ENCODE data around the gene METAP2. TPM values are rescaled to one million over a fixed set of nuclear protein-coding genes. Genes with fewer than 3 reads are reported as not detected.
A peak's percentile ranks its signal among the peaks of the same experiment; 100 is the strongest.
"Not testable (repeated sequence)": the region's sequence is repeated elsewhere in the genome, so short reads cannot be mapped to it uniquely, and the experiment has no call there.

Gene METAP2
- 80.5 TPM for polyA plus RNA-seq (2012; ENCODE audit: low read depth, missing spikeins)

DNA sequence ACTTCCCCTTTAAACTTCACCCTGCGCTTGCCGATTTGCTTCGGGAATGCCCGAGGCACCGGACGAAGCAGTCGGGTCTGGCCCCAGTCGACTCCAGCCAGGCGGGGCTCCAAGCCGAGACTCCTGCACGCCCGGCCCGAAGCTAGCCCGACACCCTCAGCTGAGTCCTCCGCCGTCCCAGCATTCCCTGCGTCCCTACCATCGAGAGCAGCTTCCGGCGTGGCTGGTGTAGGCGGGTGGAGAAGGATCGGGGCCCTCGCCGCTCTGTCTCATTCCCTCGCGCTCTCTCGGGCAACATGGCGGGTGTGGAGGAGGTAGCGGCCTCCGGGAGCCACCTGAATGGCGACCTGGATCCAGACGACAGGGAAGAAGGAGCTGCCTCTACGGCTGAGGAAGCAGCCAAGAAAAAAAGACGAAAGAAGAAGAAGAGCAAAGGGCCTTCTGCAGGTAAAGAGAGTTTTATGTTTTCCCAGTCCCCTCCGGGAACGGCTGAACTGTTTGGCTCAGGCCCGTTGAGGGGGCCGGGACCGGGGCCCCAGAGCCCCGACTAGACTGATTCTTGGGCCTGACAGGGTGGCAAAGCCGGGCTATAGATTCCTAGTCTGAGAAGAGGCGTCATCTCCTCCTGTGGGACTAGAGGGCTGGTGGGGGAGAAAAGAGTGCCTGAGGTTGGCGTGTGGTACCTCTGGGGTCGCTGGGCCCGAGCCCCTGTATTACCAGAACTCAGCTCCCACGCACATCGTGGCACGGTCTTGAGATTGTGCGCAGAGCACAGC is at the start of gene METAP2:
METAP2 (plus strand) TSS at position 269 of the 776 bp plus-strand sequence; CDS start at position 297, 28 bp downstream.
- DNase-seq (ENCODE audit: insufficient read length, low spot score) = peak; percentile 79
- TF ChIP-seq POLR2A (IDR thresholded peaks at IDR 0.05; ENCODE audit: low read depth, low read length) (peak; percentile 98), PAX5 (IDR thresholded peaks at IDR 0.05; ENCODE audit: insufficient read depth, low read length, severe bottlenecking) (no peak), POLR2AphosphoS5 (IDR thresholded peaks at IDR 0.05; ENCODE audit: low read depth, low read length) (peak; percentile 99), SPI1 (IDR thresholded peaks at IDR 0.05; ENCODE audit: low read depth, low read length) (no peak), POU2F2 (IDR thresholded peaks at IDR 0.05; ENCODE audit: low read depth, low read length) (peak; percentile 86), TAF1 (IDR thresholded peaks at IDR 0.05; ENCODE audit: low read depth, low read length) (peak; percentile 99)
- FAIRE-seq = peak; percentile 97

DNA sequence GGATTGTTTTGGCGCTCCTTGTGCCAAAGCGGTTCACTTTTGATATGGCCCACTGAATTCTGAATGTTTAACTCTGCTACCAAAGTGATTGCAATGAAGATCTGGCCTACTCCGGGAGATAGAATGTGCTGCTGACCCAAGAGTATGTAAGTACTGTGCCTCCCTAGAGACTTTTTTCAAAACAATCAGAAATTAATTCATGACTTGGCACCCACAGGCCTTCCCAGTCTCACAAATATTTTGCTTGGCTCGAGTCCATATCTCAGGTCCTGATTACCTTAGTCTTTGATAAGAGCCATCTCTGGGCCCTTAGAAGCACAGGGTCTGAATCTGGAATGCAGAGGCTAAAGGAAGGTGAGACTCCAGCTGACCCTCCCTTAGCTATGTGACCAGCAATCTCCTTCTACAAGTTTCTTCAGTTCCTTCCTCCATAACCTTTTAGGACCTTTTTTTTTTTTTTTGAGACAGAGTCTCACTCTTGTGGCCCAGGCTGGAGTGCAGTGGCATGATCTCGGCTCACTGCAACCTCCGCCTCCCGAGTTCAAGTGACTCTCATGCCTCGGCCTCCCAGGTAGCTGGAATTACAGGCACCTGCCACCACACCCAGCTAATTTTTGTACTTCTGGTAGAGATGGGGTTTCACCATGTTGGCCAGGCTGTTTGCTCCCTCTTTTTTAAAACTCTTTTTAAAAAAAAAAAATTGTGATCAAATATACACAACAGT is 49.5 kb upstream of the METAP2 start:
- FAIRE-seq (no peak), DNase-seq (ENCODE audit: insufficient read length, low spot score) (no peak)
- no peak for TF ChIP-seq PAX5 (IDR thresholded peaks at IDR 0.05; ENCODE audit: insufficient read depth, low read length, severe bottlenecking)
- TF ChIP-seq POU2F2 (IDR thresholded peaks at IDR 0.05; ENCODE audit: low read depth, low read length) = no peak
- TF ChIP-seq SPI1 (IDR thresholded peaks at IDR 0.05; ENCODE audit: low read depth, low read length) = no peak
- TF ChIP-seq POLR2A (IDR thresholded peaks at IDR 0.05; ENCODE audit: low read depth, low read length) = no peak
- TF ChIP-seq TAF1 (IDR thresholded peaks at IDR 0.05; ENCODE audit: low read depth, low read length) = no peak
- no peak for TF ChIP-seq POLR2AphosphoS5 (IDR thresholded peaks at IDR 0.05; ENCODE audit: low read depth, low read length)

DNA sequence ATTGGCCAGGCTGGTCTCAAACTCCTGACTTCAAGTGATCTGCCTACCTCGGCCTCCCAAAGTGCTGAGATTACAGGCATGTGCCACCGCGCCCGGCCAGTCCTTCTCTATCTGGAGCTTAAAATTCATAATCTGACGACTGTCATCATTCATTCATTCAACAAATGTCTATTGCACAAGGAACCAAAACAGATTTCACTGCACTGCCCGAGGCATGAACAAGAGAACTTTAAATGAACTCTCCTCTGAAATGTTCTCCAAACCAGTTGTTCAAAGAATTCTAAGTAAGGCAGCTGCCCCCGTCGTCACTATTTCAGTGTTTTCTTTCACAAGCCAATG is 44.8 kb upstream of the METAP2 start:
- no peak for TF ChIP-seq POLR2AphosphoS5 (IDR thresholded peaks at IDR 0.05; ENCODE audit: low read depth, low read length)
- TF ChIP-seq TAF1 (IDR thresholded peaks at IDR 0.05; ENCODE audit: low read depth, low read length) = no peak
- no peak for TF ChIP-seq POU2F2 (IDR thresholded peaks at IDR 0.05; ENCODE audit: low read depth, low read length)
- TF ChIP-seq PAX5 (IDR thresholded peaks at IDR 0.05; ENCODE audit: insufficient read depth, low read length, severe bottlenecking) = no peak
- TF ChIP-seq POLR2A (IDR thresholded peaks at IDR 0.05; ENCODE audit: low read depth, low read length) = no peak
- TF ChIP-seq SPI1 (IDR thresholded peaks at IDR 0.05; ENCODE audit: low read depth, low read length) = no peak
- FAIRE-seq (no peak), DNase-seq (ENCODE audit: insufficient read length, low spot score) (no peak)

DNA sequence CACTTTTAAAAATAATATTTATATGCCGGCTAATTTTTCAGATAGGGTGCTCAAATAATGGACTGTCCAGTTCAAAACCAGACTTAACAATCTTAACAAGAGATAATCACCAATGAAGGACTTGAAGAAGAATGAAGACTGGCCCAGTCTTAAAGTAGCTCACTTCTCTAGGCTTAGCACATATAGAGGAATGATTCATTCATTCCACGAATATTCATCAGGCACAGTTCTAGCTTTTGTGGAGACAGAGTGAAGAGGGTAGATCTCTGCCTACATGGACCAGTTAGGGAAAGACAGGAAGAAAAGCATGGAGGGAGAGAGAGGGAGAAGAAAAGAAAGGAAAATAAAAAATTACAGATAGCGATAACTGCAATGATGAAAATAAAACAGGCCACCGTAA is 42.8 kb upstream of the METAP2 start:
- no peak for TF ChIP-seq TAF1 (IDR thresholded peaks at IDR 0.05; ENCODE audit: low read depth, low read length)
- TF ChIP-seq SPI1 (IDR thresholded peaks at IDR 0.05; ENCODE audit: low read depth, low read length) = no peak
- TF ChIP-seq POLR2A (IDR thresholded peaks at IDR 0.05; ENCODE audit: low read depth, low read length) = no peak
- TF ChIP-seq POLR2AphosphoS5 (IDR thresholded peaks at IDR 0.05; ENCODE audit: low read depth, low read length) = no peak
- no peak for TF ChIP-seq POU2F2 (IDR thresholded peaks at IDR 0.05; ENCODE audit: low read depth, low read length)
- FAIRE-seq = no peak
- DNase-seq (ENCODE audit: insufficient read length, low spot score) = no peak

DNA sequence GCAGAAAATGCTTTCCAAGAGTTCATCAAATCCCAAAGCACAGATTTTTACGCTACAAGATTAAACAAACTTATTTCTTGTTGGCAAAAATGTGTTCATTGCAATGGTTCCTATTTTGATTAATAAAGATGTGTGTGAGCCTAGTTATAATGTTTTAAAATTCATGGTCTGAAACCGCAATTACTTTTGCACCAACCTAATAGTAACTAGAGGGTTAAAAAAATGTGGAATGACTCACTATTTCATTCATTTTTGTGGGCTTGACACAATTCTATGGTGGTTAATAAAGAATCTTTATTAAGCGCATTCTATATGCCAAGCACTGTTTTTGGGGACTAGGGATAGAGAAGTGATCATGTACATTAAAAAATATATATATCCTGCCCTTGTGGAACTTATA is 38.6 kb upstream of the METAP2 start:
- TF ChIP-seq SPI1 (IDR thresholded peaks at IDR 0.05; ENCODE audit: low read depth, low read length) (no peak), PAX5 (IDR thresholded peaks at IDR 0.05; ENCODE audit: insufficient read depth, low read length, severe bottlenecking) (no peak), POLR2A (IDR thresholded peaks at IDR 0.05; ENCODE audit: low read depth, low read length) (no peak), POLR2AphosphoS5 (IDR thresholded peaks at IDR 0.05; ENCODE audit: low read depth, low read length) (no peak), TAF1 (IDR thresholded peaks at IDR 0.05; ENCODE audit: low read depth, low read length) (no peak), POU2F2 (IDR thresholded peaks at IDR 0.05; ENCODE audit: low read depth, low read length) (no peak)
- DNase-seq (ENCODE audit: insufficient read length, low spot score) (no peak), FAIRE-seq (no peak)

DNA sequence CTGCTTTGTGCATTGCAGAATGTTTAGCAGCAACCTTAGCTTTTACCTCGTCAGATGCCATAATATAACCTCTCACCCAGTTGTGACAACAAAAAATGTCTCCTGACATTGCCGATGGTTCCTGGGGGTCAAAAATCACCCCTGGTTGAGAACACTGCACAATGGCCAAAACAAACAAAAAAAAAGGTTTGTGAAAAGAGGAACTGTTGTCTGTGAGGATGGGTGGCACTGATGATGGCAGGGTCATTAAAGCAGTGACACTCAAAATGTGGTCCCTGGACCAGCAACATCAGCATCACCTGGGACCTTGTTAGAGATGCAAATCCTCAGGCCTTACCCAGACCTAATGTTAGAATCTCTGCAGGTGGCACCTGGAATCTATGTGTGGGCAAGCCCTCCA is 36.4 kb upstream of the METAP2 start:
- no peak for FAIRE-seq
- DNase-seq (ENCODE audit: insufficient read length, low spot score) = no peak
- TF ChIP-seq POU2F2 (IDR thresholded peaks at IDR 0.05; ENCODE audit: low read depth, low read length) = no peak
- peak; percentile 57; the same call in 1 of the 2 replicates for TF ChIP-seq SPI1 (IDR thresholded peaks at IDR 0.05; ENCODE audit: low read depth, low read length)
- no peak for TF ChIP-seq PAX5 (IDR thresholded peaks at IDR 0.05; ENCODE audit: insufficient read depth, low read length, severe bottlenecking)

DNA sequence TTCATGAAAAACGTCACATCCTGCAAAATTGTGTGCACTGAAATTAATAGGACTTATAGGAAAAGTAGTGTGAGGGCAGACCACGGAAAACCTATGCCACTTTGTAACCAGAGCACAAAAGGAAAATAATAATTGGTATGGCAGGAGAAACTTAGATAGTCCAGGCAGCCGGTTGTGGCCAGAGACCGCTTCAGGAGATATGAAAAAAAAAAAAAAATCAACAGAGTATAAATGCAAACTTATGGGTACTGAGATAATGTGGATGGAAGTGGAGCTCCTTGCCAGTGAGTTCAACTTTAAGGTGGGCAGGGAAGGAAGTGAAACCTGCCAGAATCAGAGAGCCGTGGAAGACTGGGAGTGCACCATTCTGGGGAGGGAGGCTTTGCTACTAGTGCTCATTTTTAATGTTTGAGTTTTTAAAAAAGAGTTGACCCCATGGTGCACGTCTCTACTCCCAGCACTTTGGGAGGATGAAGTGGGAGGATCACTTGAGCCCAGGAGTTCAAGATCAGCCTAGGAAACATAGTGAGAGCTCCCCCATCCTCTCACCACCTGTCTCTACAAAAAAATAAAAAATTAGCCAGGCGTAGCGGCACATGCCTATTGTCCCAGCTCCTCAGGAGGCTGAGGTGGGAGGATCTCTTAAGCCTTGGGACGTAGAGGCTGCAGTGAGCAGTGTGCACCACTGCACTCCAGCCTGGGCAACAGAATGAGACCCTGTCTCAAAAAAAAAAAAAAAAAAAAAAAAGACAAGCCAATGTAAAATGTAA is 34.3 kb upstream of the METAP2 start:
- no peak for FAIRE-seq
- no peak for DNase-seq (ENCODE audit: insufficient read length, low spot score)
- TF ChIP-seq PAX5 (IDR thresholded peaks at IDR 0.05; ENCODE audit: insufficient read depth, low read length, severe bottlenecking) (no peak), SPI1 (IDR thresholded peaks at IDR 0.05; ENCODE audit: low read depth, low read length) (peak; percentile 90)

DNA sequence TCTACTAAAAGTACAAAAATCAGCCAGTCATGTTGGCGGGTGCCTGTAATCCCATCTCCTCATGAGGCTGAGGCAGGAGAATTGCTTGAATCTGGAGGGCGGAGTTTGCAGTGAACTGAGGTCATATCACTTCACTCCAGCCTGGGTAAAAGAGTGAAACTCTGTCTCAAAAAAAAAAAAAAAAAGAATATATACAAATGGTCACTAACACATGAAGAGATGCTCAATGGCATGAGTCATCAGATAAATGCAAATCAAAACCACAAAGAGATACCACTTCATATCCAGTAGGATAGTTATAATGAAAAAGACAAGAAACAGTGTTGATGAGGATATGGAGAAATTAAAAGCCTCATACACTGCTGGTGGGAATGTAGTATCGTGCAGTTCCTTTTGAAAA is 33.6 kb upstream of the METAP2 start:
- FAIRE-seq = no peak
- TF ChIP-seq POU2F2 (IDR thresholded peaks at IDR 0.05; ENCODE audit: low read depth, low read length) = no peak
- no peak for TF ChIP-seq POLR2A (IDR thresholded peaks at IDR 0.05; ENCODE audit: low read depth, low read length)
- no peak for TF ChIP-seq POLR2AphosphoS5 (IDR thresholded peaks at IDR 0.05; ENCODE audit: low read depth, low read length)
- TF ChIP-seq TAF1 (IDR thresholded peaks at IDR 0.05; ENCODE audit: low read depth, low read length) = no peak
- no peak for TF ChIP-seq PAX5 (IDR thresholded peaks at IDR 0.05; ENCODE audit: insufficient read depth, low read length, severe bottlenecking)
- TF ChIP-seq SPI1 (IDR thresholded peaks at IDR 0.05; ENCODE audit: low read depth, low read length) = no peak

DNA sequence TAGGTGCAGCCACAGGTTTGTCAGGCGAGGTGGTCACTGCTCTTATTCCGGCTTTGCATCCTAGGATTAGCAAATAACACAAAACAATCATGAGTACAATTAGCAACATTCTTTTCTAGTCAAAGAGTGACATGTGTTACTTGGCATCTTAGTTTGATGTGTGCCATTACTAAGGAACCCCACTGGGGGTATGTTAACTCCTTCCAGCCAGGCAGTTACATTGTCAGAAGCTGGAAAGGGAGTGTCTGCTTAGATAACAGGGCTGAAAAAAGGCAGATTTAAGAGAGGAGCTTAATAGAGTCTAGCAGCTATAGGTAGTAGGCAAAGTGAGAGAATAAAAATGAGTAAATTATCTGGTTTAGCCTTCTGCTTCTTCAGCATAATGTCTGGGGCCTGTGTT is 30.5 kb upstream of the METAP2 start:
- no peak for FAIRE-seq
- no peak for TF ChIP-seq PAX5 (IDR thresholded peaks at IDR 0.05; ENCODE audit: insufficient read depth, low read length, severe bottlenecking)
- TF ChIP-seq SPI1 (IDR thresholded peaks at IDR 0.05; ENCODE audit: low read depth, low read length) = no peak
- no peak for TF ChIP-seq TAF1 (IDR thresholded peaks at IDR 0.05; ENCODE audit: low read depth, low read length)
- no peak for TF ChIP-seq POU2F2 (IDR thresholded peaks at IDR 0.05; ENCODE audit: low read depth, low read length)
- no peak for TF ChIP-seq POLR2AphosphoS5 (IDR thresholded peaks at IDR 0.05; ENCODE audit: low read depth, low read length)
- TF ChIP-seq POLR2A (IDR thresholded peaks at IDR 0.05; ENCODE audit: low read depth, low read length) = no peak
- no peak for DNase-seq (ENCODE audit: insufficient read length, low spot score)

More for the DNA sequence above, 33.6 kb upstream of the METAP2 start:
- DNase-seq (ENCODE audit: insufficient read length, low spot score) = no peak

DNA sequence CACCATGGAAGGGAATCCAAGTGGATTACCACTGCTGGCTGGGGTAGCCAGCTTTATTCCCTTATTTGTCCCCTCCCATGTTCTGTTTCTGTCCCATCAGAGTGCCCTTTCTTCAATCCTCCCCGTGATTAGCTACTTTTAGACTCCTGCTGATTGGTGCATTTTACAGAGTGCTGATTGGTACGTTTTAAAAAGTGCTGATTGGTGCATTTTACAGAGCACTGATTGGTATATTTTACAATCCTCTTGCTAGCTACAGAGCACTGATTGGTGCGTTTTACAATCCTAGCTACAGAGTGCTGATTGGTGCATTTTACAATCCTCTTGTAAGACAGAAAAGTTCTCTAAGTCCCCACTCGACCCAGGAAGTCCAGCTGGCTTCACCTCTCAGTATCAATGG is 28.9 kb upstream of the METAP2 start:
- DNase-seq (ENCODE audit: insufficient read length, low spot score); FAIRE-seq: not testable (repeated sequence)

Measured in GM12891 (cell line).